HG03095 (cell line): ENCODE measurements around the gene RETSAT.
"Not testable (repeated sequence)": the region's sequence is repeated elsewhere in the genome, so short reads cannot be mapped to it uniquely, and the experiment has no call there.

Experiments
- ATAC-seq: cut with Tn5 transposase; IDR thresholded peaks from one replicate; pipeline ENCODE4 v1.9.1; 2021; ENCODE audit warnings: moderate library complexity; ENCODE audit not compliant: unreplicated experiment

Gene RETSAT

DNA sequence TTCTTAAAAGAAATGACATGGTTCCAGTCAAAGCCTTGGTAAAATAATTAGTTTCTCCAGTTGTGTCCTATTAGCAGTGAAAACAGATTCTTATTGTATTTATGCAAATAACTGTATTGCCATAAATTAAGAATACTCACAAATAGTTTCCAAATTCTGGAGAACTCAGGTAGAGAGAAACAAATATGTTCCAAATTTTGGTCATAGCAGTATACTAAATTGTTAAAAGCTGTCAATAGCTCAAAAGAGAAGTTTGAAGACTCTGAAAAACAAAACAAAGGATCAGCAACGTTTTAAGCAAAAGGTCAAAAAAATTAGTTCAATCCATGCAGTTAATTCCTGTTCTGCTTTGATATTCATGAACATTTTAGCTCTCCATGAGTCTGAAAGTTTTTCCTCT lies 25.7 kb upstream of the RETSAT start:
- no peak for ATAC-seq

GRCh38 chr2:85378257-85378656 lies 23.9 kb upstream of the RETSAT start:
- ATAC-seq = no peak

- ATAC-seq = no peak
These were observed 22.8 kb upstream of the RETSAT start for GRCh38 chr2:85377083-85377482.

- ATAC-seq = no peak
These were observed 22.1 kb upstream of the RETSAT start for GRCh38 chr2:85376291-85377065.

GRCh38 chr2:85371045-85371444 lies 16.7 kb upstream of the RETSAT start:
- ATAC-seq = no peak

- ATAC-seq = no peak
These were observed 15.2 kb upstream of the RETSAT start for GRCh38 chr2:85369500-85369899.

- no peak for ATAC-seq
These were observed 14.6 kb upstream of the RETSAT start for GRCh38 chr2:85368921-85369320.

DNA sequence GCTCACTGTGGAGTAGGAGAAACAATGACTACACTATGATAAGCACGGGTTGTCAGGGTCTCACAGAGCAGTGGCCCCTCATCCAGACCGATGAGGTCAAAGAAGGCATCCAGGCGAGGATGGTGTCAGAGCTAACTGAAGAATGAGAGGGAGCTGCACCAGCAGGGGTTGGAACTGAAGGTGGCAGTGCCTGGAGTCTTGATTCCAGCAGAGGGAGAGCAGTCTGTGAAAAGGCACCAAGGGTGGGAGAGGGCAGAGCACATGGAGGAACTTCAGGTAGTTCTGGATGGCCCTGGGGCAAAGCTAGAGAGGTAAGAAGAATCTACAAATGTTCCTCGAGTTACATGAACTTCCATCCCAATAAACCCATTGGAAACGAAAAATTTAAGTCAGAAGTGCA lies 12.9 kb upstream of the RETSAT start:
- no peak for ATAC-seq

- not testable (repeated sequence) for ATAC-seq
These were observed 8.5 kb upstream of the RETSAT start for GRCh38 chr2:85362653-85363387.

GRCh38 chr2:85357736-85358135 lies 3.4 kb upstream of the RETSAT start:
- no peak for ATAC-seq

- no peak for ATAC-seq
These were observed 1.9 kb upstream of the RETSAT start for GRCh38 chr2:85356186-85356585.

DNA sequence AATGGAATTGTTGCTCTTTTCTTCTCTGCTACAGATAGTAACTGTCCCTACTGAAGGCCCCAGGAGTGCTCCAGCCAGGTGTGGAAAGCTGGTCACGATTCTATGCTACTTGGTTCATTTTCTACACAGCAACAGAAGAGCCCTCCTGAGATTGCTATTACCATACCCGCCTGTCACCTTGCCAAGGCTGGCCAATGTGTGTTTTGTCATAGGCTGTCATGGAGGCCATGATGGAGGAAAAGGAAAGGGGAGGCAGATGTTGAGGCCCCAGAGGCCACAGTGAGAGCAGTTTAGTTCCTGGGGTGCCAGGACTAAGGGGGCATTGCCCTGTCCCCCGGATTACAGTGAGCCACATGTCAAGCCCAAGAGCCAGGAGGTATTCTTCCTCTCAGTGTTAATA lies 1.2 kb upstream of the RETSAT start:
- ATAC-seq = no peak

GRCh38 chr2:85355073-85355410 lies 714 bp upstream of the RETSAT start:
- ATAC-seq = peak; percentile 8

- ATAC-seq = peak; percentile 12
These were observed 447 bp downstream of the RETSAT start for GRCh38 chr2:85353876-85354285.

DNA sequence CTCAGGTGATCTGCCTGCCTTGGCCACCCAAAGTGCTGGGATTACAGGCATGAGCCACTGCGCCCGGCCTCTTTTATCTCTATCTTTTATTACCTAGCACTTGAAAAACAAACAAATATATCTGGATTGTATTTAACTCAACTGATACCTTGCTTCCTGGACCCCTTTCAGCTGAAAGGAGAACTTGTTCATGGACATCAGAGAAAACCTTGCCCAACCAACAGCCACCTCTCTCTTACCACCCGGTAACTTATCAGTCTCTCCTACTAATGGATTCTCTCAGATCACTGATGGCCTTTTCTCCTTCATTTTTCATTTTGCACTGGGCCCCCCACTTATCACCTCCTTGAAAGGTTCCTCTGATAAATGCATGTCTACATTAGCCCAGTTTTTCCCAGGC lies 6.7 kb downstream of the RETSAT start:
- no peak for ATAC-seq

- no peak for ATAC-seq
These were observed 9.9 kb downstream of the RETSAT start for GRCh38 chr2:85344356-85344954.

GRCh38 chr2:85343207-85343895 lies 11.0 kb downstream of the RETSAT start:
- ATAC-seq = not testable (repeated sequence)

DNA sequence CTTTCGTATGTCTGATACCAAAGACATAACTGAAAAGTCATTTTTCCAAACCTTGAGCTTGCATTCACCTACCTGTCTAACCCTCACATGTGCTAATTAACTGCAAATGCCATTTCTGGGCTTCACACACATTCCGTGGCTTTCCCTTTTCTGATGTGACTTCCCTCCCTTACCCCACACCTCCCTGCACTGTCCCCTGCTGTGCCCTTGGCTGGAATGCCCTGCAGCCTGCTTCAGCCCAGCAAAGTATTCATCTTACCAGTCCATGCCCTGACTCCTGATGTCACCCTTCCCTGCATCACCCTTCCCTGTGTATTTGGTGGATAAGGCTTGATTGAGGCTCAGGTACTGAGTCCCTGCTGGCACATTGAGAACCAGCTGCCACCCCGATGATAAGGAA lies 12.2 kb downstream of the RETSAT start:
- ATAC-seq = no peak

DNA sequence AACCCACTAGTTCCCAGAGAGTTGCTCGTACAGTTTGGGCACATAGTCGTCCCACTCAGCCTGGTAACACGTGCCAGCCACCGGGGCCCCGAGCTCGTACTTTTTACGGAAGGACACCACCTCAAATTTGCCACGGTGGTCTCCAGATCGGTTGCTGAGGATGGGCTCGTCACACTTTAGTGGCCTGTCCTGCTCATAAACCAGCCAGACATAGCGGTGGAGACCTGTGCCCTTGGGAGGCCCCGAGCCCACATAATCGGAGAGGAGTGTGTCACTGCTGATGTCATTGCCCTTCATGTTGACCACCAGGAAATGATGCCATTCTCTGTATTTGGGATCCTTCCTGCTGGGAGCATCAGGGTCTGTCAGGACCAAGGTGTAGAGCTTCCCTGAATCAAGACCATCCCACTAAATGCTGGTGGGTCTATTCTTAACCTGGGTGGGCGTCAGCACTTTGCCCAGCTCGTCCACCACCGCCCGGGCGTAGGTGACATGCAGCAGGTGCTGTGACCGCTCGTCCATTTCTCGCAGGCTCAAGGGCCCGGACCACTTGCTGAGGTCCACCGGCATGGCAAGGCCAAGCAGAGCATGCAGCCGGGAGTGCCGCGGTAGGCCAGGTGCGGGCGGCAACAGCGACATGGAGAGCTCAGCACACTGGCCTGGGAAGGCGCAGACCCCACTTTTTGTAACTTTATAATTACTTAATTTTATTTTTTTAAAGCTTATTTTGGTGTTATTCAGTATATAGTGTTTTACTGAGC lies 12.9 kb downstream of the RETSAT start:
- no peak for ATAC-seq

DNA sequence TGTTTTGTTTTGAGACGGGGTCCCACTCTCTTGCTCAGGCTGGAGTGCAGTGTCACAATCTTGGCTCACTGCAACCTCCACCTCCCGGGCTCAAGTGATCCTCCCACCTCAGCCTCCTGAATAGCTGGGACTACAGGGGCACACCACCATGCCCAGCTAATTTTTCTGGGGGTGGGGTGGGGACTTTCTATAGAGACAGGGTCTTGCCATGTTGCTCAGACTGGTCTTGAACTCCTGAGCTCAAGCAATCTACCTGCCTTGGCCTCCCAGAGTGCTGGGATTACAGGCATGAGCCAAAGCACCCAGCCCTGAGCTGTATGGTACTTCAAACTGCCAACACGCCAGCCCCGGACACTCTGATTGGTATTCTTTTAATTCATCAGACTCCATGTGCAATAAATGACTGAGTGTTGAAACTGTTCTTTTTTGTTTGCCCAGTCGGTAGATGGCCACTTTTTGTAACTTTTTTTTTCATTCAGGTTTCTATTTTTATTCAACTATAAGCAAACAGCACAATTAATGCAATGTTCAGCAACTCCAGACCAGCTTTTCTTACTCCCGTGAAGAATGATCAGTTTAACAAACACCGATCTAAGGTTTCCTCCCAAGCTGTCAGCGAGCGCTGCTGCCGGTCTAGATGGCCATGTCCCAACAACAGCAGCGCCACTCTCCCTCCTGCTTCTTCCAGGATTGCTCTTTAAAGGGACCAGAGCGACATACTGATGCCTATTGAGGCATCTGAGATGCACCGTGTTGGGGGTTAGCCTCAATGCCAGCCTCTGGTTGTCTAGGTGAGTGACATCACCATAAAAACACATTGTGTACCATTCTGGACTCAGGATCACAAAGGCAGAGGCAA lies 14.1 kb downstream of the RETSAT start:
- no peak for ATAC-seq
